ENCODE measurements around the gene CC2D2B.
A peak's percentile ranks its signal among the peaks of the same experiment; 100 is the strongest.

Gene CC2D2B

GRCh38 chr10:95982200-95982599 is 74.4 kb downstream of the CC2D2B start:
- TF ChIP-seq CTCF (IDR thresholded peaks at IDR 0.05) = no peak

GRCh38 chr10:95987685-95988426 is 80.1 kb downstream of the CC2D2B start:
- no peak for TF ChIP-seq CTCF (IDR thresholded peaks at IDR 0.05)

- TF ChIP-seq CTCF (IDR thresholded peaks at IDR 0.05) = no peak
Measured at GRCh38 chr10:95988702-95989101, 80.9 kb downstream of the CC2D2B start.

- no peak for TF ChIP-seq CTCF (IDR thresholded peaks at IDR 0.05)
Measured at GRCh38 chr10:95998255-95998784, 90.5 kb downstream of the CC2D2B start.

- TF ChIP-seq CTCF (IDR thresholded peaks at IDR 0.05) = no peak
Measured at GRCh38 chr10:96013956-96014355, 106.2 kb downstream of the CC2D2B start.

- no peak for TF ChIP-seq CTCF (IDR thresholded peaks at IDR 0.05)
Measured at GRCh38 chr10:96014473-96015102, 106.8 kb downstream of the CC2D2B start.

- TF ChIP-seq CTCF (IDR thresholded peaks at IDR 0.05) = peak; percentile 84
Measured at GRCh38 chr10:96017191-96017687, 109.5 kb downstream of the CC2D2B start.

All from LNCAP (cell line).